Measurements from ENCODE around the gene CRTAC1. TPM values are rescaled to one million over a fixed set of nuclear protein-coding genes. Genes with fewer than 3 reads are reported as not detected.

The CRTAC1 gene
- total RNA-seq, 2 donors from 2014 or later = not detected

GRCh38 chr10:97907830-97908229 lies 122.6 kb downstream of the CRTAC1 start:
- Mint-ChIP-seq H3K27ac (no peak overlapping the region), H3K27me3 (ENCODE audit: low read depth) (peaks cover 10% of the 10 kb centered on the region), H3K36me3 (ENCODE audit: insufficient read depth in 2 of 2) (no peaks in the 10 kb centered on the region), H3K4me3 (no peak overlapping the region), H3K4me1 (ENCODE audit: low read depth) (no peaks in the 10 kb centered on the region), H3K9me3 (no peaks in the 10 kb centered on the region)
- ATAC-seq (replicated peaks in 1 of 2) (no peak), DNase-seq (no peak)

DNA sequence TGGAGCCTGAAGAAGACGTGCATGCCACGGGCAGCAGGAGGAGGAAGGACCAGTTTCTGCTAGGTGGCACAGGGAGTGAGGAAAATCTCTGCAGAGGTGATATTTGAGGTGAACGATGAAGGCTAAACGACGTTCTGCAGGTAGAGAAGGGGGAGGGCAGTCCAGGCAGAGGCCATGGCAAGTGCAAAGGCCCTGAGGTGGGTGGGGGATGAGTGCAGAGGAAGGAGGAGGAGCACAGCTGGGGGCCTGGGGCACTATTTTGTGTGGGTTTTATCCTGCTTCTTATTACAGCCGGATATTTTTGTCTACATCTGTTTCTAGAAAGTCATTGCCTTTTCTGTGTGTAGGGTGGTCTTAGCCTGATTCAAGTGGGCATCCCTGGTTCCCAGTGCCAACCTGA lies 123.2 kb downstream of the CRTAC1 start:
- DNase-seq = no peak
- H3K36me3 Mint-ChIP-seq (ENCODE audit: insufficient read depth in 2 of 2) = no peaks in the 10 kb centered on the region
- H3K27me3 Mint-ChIP-seq (ENCODE audit: low read depth) = peaks cover 7% of the 10 kb centered on the region
- H3K4me3 Mint-ChIP-seq = no peak overlapping the region
- no peaks in the 10 kb centered on the region for H3K4me1 Mint-ChIP-seq (ENCODE audit: low read depth)
- H3K27ac Mint-ChIP-seq = no peak overlapping the region
- ATAC-seq (replicated peaks in 1 of 2) = no peak
- H3K9me3 Mint-ChIP-seq = no peaks in the 10 kb centered on the region

GRCh38 chr10:97905276-97905675 lies 125.1 kb downstream of the CRTAC1 start:
- Mint-ChIP-seq H3K36me3 (ENCODE audit: insufficient read depth in 2 of 2) (no peaks in the 10 kb centered on the region), H3K4me3 (no peak overlapping the region), H3K4me1 (ENCODE audit: low read depth) (no peaks in the 10 kb centered on the region), H3K27me3 (ENCODE audit: low read depth) (peaks cover 7% of the 10 kb centered on the region), H3K9me3 (no peaks in the 10 kb centered on the region), H3K27ac (no peak overlapping the region)
- DNase-seq (no peak), ATAC-seq (replicated peaks in 1 of 2) (no peak)

DNA sequence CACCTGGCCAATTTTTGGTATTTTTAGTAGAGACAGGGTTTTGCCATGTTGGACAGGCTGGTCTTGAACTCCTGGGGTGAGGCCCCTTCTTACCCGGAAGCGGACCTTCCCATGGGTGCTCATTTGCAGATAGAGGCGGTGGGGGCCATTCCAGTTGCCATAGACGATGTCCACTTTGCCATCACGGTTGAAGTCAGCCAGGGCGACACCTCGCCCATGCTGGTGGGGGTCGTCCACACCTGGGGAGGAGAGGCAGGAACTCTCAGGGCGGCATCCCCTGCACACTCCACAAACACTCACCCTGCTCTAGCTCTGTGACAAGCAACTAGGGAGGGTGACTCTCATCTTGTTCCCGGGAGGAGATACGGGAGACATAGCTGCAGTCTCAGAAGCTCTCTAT lies 125.8 kb downstream of the CRTAC1 start:
- no peak for DNase-seq
- ATAC-seq (replicated peaks in 1 of 2) = no peak
- Mint-ChIP-seq H3K27me3 (ENCODE audit: low read depth) (peaks cover 7% of the 10 kb centered on the region), H3K36me3 (ENCODE audit: insufficient read depth in 2 of 2) (no peaks in the 10 kb centered on the region), H3K4me1 (ENCODE audit: low read depth) (no peaks in the 10 kb centered on the region), H3K27ac (no peak overlapping the region), H3K4me3 (no peak overlapping the region), H3K9me3 (no peaks in the 10 kb centered on the region)

DNA sequence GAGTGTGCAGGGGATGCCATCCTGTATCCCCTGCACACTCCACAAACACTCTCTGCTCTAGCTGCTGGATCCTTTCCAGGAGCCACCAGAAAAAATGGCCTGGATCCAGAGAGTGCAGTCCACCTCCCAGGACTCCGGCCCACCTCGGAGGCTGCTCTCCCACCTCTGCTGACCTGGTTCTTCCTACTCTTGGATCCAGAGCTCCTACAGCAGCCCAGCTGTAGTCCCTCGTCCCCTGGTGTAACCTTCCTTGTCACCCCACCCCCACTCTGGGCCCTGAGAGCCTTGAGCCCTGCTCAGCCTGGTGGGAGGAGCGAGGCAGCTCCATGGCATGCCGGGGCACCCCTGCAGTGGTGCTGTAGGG lies 126.4 kb downstream of the CRTAC1 start:
- Mint-ChIP-seq H3K36me3 (ENCODE audit: insufficient read depth in 2 of 2) (no peaks in the 10 kb centered on the region), H3K27ac (no peak overlapping the region), H3K27me3 (ENCODE audit: low read depth) (peaks cover 7% of the 10 kb centered on the region), H3K9me3 (no peaks in the 10 kb centered on the region), H3K4me3 (no peak overlapping the region), H3K4me1 (ENCODE audit: low read depth) (no peaks in the 10 kb centered on the region)
- DNase-seq = no peak
- no peak for ATAC-seq (replicated peaks in 1 of 2)

DNA sequence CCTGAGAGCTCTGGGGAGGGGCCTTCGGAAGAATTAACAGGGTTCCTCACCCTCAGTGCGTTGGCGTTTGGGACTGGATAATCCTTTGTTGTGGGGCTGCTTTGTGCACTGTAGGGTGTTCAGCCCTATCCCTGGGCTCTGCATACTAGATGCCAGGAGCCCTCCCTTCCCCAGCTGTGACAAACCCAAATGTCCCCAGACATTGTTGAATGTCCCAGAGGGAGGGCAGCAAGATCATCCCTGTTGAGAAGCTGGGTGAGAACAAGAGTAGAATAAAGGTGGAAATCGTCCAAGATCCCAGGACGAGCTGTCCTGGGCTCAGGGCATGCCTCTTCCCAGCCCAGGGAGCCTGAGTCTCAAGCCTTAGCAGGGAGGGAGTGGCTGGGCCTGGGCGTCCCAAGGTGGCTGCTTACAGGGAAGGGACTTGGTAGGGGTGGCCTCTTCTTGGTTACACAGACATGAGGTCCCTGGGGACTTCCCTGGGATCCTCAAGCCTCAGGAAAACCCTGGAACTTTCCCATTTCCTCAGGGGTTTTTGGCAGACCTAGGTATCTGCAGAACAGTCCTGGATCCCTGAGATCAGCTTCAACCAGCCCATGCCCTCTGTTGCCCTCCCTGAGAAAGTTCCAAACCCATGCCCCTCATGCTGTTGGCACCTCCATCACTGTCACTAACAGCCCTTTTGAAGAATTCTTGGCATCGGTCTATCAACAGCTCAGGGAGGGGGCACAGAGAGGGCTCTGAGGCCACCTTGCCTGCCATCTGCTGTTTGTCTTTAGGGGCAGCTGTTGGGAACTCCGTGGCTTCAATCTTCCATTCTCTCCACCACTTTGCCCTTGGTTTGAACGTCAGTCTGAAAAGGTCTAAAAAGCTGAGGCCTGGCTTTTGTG lies 127.0 kb downstream of the CRTAC1 start:
- no peak overlapping the region for H3K4me3 Mint-ChIP-seq
- ATAC-seq (replicated peaks in 1 of 2) (no peak), DNase-seq (no peak)
- peaks cover 7% of the 10 kb centered on the region for H3K27me3 Mint-ChIP-seq (ENCODE audit: low read depth)
- H3K4me1 Mint-ChIP-seq (ENCODE audit: low read depth) = no peaks in the 10 kb centered on the region
- H3K27ac Mint-ChIP-seq = no peak overlapping the region
- no peaks in the 10 kb centered on the region for H3K9me3 Mint-ChIP-seq
- H3K36me3 Mint-ChIP-seq (ENCODE audit: insufficient read depth in 2 of 2) = no peaks in the 10 kb centered on the region

DNA sequence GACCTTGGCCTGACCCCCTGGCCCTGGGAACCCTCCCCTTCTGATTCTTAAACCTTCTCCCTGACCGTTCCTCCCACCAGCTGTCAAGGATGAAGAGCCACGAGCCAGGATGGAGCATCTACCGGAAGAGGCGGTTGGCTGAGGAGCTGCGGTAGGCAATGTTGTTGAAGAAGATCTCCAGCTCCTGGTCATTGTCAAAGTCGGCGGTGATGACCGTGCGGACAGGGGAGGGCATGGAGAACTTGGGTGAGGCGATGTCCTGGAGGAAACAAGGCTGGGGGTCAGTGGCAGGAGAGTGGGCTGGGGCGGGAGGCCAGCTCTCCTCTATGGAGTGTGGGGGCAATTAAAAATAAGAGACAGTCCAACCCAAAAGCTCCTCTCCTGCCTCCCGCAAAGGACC lies 129.0 kb downstream of the CRTAC1 start:
- Mint-ChIP-seq H3K9me3 (no peaks in the 10 kb centered on the region), H3K4me3 (no peak overlapping the region), H3K36me3 (ENCODE audit: insufficient read depth in 2 of 2) (no peaks in the 10 kb centered on the region), H3K4me1 (ENCODE audit: low read depth) (no peaks in the 10 kb centered on the region), H3K27ac (no peak overlapping the region), H3K27me3 (ENCODE audit: low read depth) (peaks cover 7% of the 10 kb centered on the region)
- DNase-seq (no peak), ATAC-seq (replicated peaks in 1 of 2) (no peak)

DNA sequence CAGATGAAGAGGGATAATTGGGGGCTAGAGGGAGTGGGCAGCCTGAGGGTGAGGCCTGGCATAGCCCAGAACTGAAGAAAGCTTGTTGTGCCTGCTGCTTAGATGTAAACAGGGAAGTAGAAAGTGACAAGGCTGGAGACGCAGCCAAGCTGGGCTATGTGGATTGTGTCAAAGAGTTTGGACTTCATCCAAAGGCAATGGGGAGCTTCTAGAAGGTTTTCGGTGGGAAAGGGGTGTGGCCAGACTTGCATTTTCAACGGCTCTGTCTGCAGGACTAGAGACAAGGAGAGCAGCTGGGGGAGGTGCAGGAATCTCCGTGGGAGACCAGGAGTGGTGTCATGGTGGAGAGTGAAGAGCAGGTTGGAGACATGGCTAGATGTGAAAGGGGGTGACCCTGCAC lies 132.0 kb downstream of the CRTAC1 start:
- H3K9me3 Mint-ChIP-seq = no peaks in the 10 kb centered on the region
- H3K4me1 Mint-ChIP-seq (ENCODE audit: low read depth) = no peaks in the 10 kb centered on the region
- H3K27ac Mint-ChIP-seq = no peak overlapping the region
- no peak for ATAC-seq (replicated peaks in 1 of 2)
- no peak overlapping the region for H3K4me3 Mint-ChIP-seq
- H3K27me3 Mint-ChIP-seq (ENCODE audit: low read depth) = peaks cover 6% of the 10 kb centered on the region
- DNase-seq = no peak
- H3K36me3 Mint-ChIP-seq (ENCODE audit: insufficient read depth in 2 of 2) = no peaks in the 10 kb centered on the region

GRCh38 chr10:97896756-97897358 lies 133.6 kb downstream of the CRTAC1 start:
- Mint-ChIP-seq H3K36me3 (ENCODE audit: insufficient read depth in 2 of 2) (no peaks in the 10 kb centered on the region), H3K27ac (no peak overlapping the region), H3K27me3 (ENCODE audit: low read depth) (peaks cover 6% of the 10 kb centered on the region), H3K9me3 (no peaks in the 10 kb centered on the region), H3K4me3 (no peak overlapping the region), H3K4me1 (ENCODE audit: low read depth) (no peaks in the 10 kb centered on the region)
- ATAC-seq (replicated peaks in 1 of 2) (no peak), DNase-seq (no peak)

- no peak overlapping the region for H3K4me3 Mint-ChIP-seq
- no peaks in the 10 kb centered on the region for H3K4me1 Mint-ChIP-seq (ENCODE audit: low read depth)
- no peaks in the 10 kb centered on the region for H3K36me3 Mint-ChIP-seq (ENCODE audit: insufficient read depth in 2 of 2)
- H3K9me3 Mint-ChIP-seq = no peaks in the 10 kb centered on the region
- DNase-seq = no peak
- no peak overlapping the region for H3K27ac Mint-ChIP-seq
- peaks cover 6% of the 10 kb centered on the region for H3K27me3 Mint-ChIP-seq (ENCODE audit: low read depth)
- ATAC-seq (replicated peaks in 1 of 2) = no peak
Observed at GRCh38 chr10:97895915-97896314, 134.5 kb downstream of the CRTAC1 start.

- no peak for ATAC-seq (replicated peaks in 1 of 2)
- H3K36me3 Mint-ChIP-seq (ENCODE audit: insufficient read depth in 2 of 2) = no peaks in the 10 kb centered on the region
- H3K27me3 Mint-ChIP-seq (ENCODE audit: low read depth) = peaks cover 6% of the 10 kb centered on the region
- H3K27ac Mint-ChIP-seq = no peak overlapping the region
- H3K4me1 Mint-ChIP-seq (ENCODE audit: low read depth) = no peaks in the 10 kb centered on the region
- H3K9me3 Mint-ChIP-seq = no peaks in the 10 kb centered on the region
- H3K4me3 Mint-ChIP-seq = no peak overlapping the region
- no peak for DNase-seq
Observed at GRCh38 chr10:97895084-97895483, 135.3 kb downstream of the CRTAC1 start.

DNA sequence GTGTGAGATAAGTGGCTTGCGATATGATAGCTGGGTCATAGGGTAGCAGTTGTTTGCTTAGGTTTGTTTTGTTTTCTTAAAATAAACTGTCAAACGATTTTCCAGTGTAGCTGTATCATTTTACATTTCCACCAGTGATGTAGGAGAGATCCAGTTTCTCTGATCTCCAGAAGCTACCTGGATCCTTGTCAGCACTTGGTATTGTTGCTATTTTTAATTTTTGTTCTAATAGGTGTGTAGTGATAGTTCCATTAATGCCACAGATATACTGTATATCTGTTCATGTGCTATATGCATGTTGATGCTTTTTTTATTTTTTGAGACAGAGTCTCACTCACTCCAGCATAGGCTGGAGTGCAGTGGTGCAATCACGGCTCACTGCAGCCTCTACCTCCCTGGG lies 136.3 kb downstream of the CRTAC1 start:
- H3K27ac Mint-ChIP-seq = no peak overlapping the region
- H3K4me3 Mint-ChIP-seq = no peak overlapping the region
- DNase-seq (no peak), ATAC-seq (replicated peaks in 1 of 2) (no peak)
- H3K27me3 Mint-ChIP-seq (ENCODE audit: low read depth) = peaks cover 6% of the 10 kb centered on the region
- H3K4me1 Mint-ChIP-seq (ENCODE audit: low read depth) = no peaks in the 10 kb centered on the region
- H3K9me3 Mint-ChIP-seq = no peaks in the 10 kb centered on the region
- H3K36me3 Mint-ChIP-seq (ENCODE audit: insufficient read depth in 2 of 2) = no peaks in the 10 kb centered on the region

GRCh38 chr10:97892939-97893338 lies 137.5 kb downstream of the CRTAC1 start:
- DNase-seq (no peak), ATAC-seq (replicated peaks in 1 of 2) (no peak)
- Mint-ChIP-seq H3K4me1 (ENCODE audit: low read depth) (no peaks in the 10 kb centered on the region), H3K9me3 (no peaks in the 10 kb centered on the region), H3K27ac (no peak overlapping the region), H3K27me3 (ENCODE audit: low read depth) (peaks cover 6% of the 10 kb centered on the region), H3K4me3 (no peak overlapping the region), H3K36me3 (ENCODE audit: insufficient read depth in 2 of 2) (no peaks in the 10 kb centered on the region)

GRCh38 chr10:97892506-97892905 lies 137.9 kb downstream of the CRTAC1 start:
- Mint-ChIP-seq H3K4me3 (no peak overlapping the region), H3K36me3 (ENCODE audit: insufficient read depth in 2 of 2) (no peaks in the 10 kb centered on the region)
- no peak for ATAC-seq (replicated peaks in 1 of 2)

More at GRCh38 chr10:97892506-97892905, 137.9 kb downstream of the CRTAC1 start:
- Mint-ChIP-seq H3K4me1 (ENCODE audit: low read depth) (no peaks in the 10 kb centered on the region), H3K9me3 (no peaks in the 10 kb centered on the region), H3K27ac (no peak overlapping the region), H3K27me3 (ENCODE audit: low read depth) (peaks cover 6% of the 10 kb centered on the region)
- DNase-seq = no peak

All from activated T-cell treated with anti-CD3 and anti-CD28 coated beads, Interleukin-2, amount 50 U/mL, for 72 hours (primary cell).